HG03025 (cell line): Measurements from ENCODE around the gene KCNQ1OT1.

Source experiments
- ATAC-seq: cut with Tn5 transposase; IDR thresholded peaks from one replicate; pipeline ENCODE4 v1.9.1; 2021; ENCODE audit warnings: mild to moderate bottlenecking, moderate library complexity; ENCODE audit not compliant: unreplicated experiment, low FRiP score

KCNQ1OT1 gene

DNA sequence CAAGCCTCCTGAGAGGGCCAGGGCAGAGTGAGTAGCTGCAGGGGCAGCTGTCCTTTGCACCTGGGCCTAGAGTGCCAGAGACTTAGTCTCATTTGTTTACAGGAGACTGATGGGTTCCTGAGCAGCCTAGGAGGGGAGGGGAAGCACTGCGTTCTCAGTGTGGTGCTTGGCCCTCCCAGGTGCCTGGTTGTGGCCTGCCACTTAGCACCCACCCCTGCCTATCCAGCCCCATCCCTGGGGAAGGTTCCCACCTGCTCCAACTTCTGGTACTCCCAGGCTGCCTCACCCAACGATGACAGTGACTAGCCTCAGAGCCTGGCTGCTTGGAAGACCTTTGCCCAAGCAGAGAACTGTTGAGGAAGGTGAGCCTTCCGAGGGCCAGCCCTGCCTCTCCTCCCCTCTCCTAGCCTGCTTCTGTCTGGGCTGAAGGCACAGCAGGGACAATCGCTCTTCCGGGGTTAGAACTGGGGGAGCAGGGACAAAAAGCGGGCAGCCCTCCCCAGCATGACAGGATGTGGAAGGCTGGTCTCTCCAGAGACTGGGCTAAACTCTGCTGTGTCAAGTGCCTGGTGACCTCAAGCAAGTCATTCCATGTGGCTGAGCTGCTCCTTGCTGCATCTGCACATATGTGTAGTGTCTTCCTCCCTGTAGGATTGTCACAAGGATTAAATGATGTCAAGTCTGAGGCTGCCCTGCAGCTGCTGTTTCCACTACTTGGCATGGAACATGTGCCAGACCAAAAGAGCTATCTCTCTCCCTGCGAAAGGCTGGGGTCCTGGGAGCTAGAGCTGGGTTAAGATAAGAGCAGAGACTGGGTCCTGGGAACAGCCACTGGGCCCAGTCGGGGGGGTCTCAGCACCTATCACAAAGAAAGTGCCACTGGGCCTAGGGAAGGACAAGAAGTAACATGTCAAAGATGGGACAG is 9.9 kb downstream of the KCNQ1OT1 start:
- ATAC-seq, result no peak

- no peak for ATAC-seq
Measured at GRCh38 chr11:2688381-2689231, 11.2 kb downstream of the KCNQ1OT1 start.

- ATAC-seq, result no peak
Measured at GRCh38 chr11:2687782-2688191, 12.0 kb downstream of the KCNQ1OT1 start.

DNA sequence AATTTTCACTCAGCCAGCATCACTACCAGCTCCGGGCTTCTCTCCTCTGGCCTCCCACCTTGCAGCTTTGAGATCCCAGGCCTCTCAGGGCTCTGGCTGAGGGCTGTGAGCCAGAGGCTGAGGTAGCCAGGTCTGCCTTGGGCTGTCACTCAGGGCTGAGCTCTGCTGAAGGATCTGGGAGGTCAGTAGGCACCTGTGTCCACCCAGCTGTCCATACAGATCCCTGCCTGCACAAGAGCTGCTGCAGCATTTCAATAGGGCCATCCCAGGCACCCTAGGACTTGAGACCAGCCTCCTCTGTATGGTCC is 12.6 kb downstream of the KCNQ1OT1 start:
- ATAC-seq, result no peak

DNA sequence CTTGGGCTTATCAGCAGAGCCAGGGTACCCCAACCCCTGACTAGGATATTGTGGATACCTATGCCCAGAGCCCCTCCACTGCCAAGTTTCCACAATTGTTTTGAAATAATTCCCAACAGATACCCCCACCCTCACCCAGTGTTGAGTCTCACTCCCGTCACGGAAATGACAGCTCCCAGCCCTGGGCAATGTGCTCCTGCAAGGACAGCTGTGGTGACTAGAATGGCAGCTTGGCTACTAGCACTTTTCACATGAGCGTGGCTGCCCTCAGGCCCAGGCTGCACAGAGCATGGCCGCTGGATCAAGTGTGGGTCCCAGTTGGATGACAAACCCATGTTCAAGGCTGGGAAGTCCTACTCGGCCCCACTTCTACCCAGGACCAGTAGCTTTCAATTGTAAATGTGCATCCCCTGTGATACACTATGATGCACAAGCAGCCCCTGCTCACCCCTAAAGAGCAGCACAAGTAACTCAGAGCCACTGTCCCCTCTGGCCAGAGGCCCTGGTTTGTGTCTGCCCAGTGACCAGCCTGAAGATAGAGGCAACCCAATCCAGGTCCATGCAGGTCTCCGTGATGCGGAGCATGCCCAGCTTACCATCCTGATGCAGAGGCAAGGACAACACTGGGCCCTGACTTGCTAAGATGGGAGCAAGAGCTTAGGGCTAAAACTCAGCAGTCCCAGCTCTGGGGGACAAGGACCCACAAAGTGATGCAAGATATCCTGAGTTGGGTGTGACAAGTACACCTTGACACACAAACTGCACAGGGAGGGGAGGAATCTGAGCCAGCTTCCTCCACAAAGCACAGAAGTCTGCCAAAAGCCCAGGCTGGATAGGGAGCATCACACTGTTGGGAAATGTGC is 13.2 kb downstream of the KCNQ1OT1 start:
- ATAC-seq, result no peak

DNA sequence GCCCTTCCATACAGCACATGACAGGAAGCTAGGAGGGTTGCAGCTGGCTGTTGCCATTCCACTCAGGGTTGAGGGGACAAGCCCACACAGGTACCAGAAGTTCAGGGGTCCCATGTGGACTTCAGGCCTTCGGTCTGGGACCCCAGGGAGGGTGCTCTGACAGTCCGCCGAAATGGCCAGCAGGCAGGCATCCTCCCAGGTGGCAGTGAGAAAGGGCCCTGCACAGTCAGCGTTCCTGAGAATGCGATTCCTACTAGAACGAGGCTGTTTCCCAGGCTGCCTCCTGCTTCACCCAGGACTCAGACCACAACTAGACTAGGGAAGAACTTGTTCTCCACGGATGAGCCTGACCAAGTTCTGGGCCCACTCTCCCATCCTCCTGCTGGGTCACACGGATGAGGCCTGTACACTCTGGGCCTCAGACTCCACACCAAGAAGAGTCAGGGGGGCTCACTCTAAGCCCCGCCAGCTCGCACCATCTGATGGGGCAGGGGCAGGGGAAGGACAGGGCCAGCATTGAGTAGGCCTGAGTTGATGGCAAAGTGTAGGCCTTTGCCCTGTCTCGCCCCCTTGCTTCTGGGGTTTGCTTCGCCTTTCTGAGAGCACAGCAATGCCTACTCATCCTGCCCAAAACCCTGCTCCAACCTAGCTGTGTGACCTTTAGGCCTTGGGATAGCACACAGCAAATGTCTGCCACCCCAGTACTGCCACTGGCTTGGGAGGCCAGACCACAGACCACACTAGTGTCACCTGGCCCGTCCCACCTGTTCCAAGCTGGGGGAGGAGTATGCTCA is 14.0 kb downstream of the KCNQ1OT1 start:
- ATAC-seq, result no peak

DNA sequence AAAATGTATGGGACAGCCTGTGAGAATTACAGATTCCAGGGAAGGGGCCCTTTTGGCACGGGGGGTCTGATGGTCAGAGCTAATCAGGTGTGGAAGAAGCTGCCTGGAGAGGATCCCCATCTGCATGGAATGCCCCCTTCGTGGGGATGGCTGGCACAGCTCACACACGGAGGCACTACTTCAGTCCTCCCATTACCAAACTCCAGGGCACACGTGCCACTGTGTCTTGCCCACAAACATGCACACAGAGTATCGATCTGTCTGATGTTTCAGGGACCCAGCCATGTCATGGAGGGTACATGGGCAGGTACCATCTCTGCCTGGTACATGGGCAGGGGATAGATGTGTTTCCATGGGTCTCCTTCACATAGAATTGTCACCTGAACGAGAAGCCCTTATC is 14.7 kb downstream of the KCNQ1OT1 start:
- ATAC-seq, result no peak

GRCh38 chr11:2684581-2684980 is 15.2 kb downstream of the KCNQ1OT1 start:
- ATAC-seq, result no peak

DNA sequence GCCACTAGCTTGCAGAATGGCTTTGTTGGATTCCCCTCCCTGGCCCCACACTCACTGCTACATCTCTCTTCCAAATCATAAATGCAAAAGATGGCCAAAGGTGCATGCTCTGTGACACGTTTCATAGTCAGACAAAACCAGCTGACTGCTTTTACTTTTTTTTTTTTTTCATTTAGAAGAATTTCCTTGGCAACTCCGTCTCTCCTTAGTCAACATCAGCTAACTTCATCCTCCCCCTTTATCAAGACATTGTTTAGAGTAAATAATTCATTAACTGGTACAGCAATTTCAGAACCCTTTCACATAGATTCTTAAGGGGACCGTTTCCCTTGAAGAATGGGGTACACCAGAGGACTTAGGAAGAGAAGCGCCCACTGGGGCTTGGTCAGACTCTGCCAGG is 16.0 kb downstream of the KCNQ1OT1 start:
- no peak for ATAC-seq

GRCh38 chr11:2681408-2682145 is 18.2 kb downstream of the KCNQ1OT1 start:
- no peak for ATAC-seq

DNA sequence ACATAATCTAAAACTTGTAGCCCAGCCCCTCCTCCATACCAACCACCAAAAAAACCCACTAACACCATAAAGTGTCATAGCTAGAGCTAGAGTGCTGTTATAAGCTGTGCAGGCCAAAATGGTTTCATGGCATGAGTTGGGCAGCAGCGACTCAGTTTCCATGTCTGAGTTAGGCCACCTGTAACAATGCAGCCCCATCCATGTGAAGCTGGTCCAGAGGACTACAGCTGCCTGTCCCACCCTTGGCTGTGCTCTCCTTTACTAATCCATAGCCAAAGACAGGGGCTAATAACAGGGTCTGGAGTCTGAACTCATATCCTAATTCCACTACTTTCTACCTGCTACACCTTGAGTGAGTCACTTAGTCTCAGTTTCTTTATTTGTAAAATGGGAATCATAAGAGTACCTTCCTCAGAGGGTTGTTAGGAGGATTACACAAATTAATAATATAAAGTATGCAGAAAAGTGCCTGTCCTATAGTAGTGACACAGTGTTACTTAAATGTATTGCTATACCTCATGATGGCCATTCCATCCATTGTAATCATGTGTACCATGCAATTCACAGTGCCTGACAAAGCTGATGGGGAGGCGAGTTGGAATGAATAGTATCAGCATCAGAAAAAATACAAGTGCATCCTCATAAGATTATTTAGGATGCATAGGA is 20.6 kb downstream of the KCNQ1OT1 start:
- no peak for ATAC-seq

- ATAC-seq, result no peak
Measured at GRCh38 chr11:2678396-2678795, 21.4 kb downstream of the KCNQ1OT1 start.

- ATAC-seq, result no peak
Measured at GRCh38 chr11:2677127-2677526, 22.7 kb downstream of the KCNQ1OT1 start.

DNA sequence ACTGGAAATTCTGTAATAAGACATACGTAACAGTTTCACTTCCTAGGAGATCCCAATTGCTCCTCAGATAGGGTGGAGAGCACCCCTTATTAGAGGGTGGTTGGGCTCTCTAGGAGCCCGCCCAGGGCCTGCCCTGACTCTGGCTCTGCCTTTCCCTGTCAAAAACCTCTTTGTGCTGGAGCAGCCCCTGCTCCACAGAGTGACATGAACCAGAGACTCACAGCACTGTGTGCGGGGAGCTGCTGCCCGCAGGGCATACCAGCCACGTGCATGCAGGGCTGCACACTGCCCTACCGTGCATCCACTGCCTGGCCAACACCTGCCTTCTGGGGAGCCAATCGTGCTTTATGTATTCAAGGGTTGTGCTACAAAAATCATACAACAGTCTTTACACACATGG is 24.3 kb downstream of the KCNQ1OT1 start:
- no peak for ATAC-seq

DNA sequence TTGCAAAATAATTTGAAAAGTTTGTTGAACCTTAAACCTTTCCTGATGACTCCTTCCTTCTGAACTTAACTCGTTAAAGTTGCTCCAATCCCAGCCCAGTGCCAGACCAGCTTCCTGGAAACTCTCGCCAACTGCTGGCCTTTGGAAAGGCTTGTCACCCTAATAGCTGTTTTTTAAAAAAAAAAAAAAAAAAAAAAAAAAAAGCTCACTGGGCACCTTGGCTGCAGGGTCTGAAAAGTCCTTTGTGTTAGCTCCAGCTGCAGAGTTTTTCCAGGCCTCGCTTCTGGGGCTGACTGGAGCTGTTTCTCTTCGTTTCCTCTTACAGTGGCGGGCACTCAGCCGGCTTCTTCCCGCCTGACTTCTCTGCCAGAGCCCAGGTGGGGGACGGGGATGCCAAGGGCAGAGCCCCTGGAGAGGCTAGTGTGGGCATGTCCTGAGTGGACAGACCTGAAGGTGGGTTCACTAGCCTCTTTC is 25.1 kb downstream of the KCNQ1OT1 start:
- ATAC-seq, result no peak

DNA sequence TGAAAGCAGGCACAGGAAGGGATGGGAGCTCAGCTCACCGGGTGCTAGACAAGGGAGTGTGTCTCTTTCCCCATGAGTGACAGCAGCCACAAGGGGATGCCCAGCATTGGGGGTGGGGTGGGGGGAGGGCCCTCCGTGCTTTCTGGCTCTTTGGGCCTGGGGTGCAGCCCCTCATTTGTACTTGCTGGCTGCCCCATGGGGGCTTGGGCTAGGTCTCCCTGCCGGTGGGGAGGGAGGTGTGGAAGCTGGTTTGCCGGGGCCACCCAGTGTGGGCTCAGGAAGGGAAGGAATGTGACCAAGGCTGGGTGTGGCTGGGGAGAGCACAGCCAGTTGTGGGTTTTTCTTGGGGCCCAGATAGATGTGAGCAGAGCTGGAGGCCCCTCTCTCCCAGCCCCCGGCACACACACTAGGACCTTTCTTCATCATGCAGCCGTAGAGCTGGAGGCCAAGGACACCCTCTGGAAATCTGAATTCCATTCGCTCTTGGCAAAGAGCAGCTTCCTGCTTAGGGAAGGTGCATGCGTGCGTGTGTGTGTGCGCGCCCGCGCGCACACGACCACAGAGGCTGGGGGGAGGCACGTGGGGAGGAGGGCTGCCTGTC is 25.8 kb downstream of the KCNQ1OT1 start:
- no peak for ATAC-seq

- ATAC-seq, result no peak
Measured at GRCh38 chr11:2673250-2673610, 26.6 kb downstream of the KCNQ1OT1 start.

DNA sequence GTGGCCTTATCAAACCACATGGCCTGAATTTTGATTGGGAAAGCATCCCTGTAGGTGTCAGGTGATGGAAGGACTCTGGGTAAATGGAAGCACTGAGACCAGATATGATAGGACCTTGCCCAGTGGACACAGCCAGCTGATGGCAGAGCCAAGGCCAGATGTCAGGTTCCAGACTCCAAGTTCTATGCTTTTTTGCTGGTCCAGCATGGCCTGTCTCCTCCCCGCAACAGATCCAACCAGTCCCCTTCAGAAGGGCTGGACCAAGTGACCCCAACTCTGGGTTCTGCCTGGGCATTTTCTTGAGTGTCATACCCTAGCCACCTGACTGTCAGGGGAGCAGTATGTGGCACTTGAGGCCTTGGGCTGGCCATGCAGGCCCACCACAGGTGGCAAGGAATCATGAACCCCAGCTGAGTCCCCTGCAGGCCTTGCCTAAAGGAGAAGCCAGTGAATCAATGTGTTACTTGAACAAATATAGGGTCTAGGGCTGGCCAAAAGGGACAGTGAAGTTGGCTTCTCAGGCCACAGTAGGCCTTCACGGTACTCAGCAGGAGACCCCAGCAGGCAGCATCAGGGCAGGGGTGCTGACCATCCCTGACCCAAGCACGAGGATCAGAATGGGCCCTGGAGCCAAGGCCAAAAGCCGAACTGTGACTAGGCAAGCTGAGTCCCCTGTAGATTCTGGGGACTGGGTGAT is 27.1 kb downstream of the KCNQ1OT1 start:
- ATAC-seq, result no peak
